IMR-90 (cell line): ENCODE data around the gene PTPRN2.

ENCODE experiments used
- BHLHE40 ChIP-seq: fragments of 150-350 bp; IDR thresholded peaks from 2 replicates; pipeline ENCODE4 v1.6.1; 2016; ENCODE audit warnings: mild to moderate bottlenecking, low read depth, low read length
- CEBPB ChIP-seq: IDR thresholded peaks from 2 replicates; pipeline ENCODE4 v1.6.1; 2012; ENCODE audit warnings: low read depth, low read length, improper control_type of control experiment
- FOS ChIP-seq: fragments of 150-350 bp; IDR thresholded peaks from 2 replicates; pipeline ENCODE4 v1.6.1; 2016; ENCODE audit warnings: low read depth, low read length
- MAFK ChIP-seq: IDR thresholded peaks from 2 replicates; pipeline ENCODE4 v1.6.1; 2012; ENCODE audit warnings: low read depth, low read length, improper control_type of control experiment
- MAZ ChIP-seq: IDR thresholded peaks from 2 replicates; pipeline ENCODE4 v1.6.1; 2012; ENCODE audit warnings: low read depth, mild to moderate bottlenecking, low read length, improper control_type of control experiment, moderate library complexity, borderline replicate concordance
- MXI1 ChIP-seq: IDR thresholded peaks from 2 replicates; pipeline ENCODE4 v1.6.1; 2012; ENCODE audit warnings: low read depth, mild to moderate bottlenecking, low read length, moderate library complexity, borderline replicate concordance
- POLR2A ChIP-seq: IDR thresholded peaks from 2 replicates; pipeline ENCODE4 v1.6.1; 2012; ENCODE audit warnings: mild to moderate bottlenecking, low read depth, low read length
- RAD21 ChIP-seq: IDR thresholded peaks from 2 replicates; pipeline ENCODE4 v1.6.1; 2012; ENCODE audit warnings: low read length, improper control_type of control experiment
- RCOR1 ChIP-seq: IDR thresholded peaks from 2 replicates; pipeline ENCODE4 v1.6.1; 2012; ENCODE audit warnings: mild to moderate bottlenecking, low read length, improper control_type of control experiment; ENCODE audit not compliant: insufficient replicate concordance
- RFX5 ChIP-seq: IDR thresholded peaks from 2 replicates; pipeline ENCODE4 v1.8.0; 2012; ENCODE audit warnings: low read depth, mild to moderate bottlenecking, low read length, moderate library complexity
- SMC3 ChIP-seq: fragments of 150-350 bp; IDR thresholded peaks from 2 replicates; pipeline ENCODE4 v1.6.1; 2016; ENCODE audit warnings: low read depth, mild to moderate bottlenecking, antibody characterized with exemption, low read length, moderate library complexity
- TF ChIP-seq, protein P1 (sequence below): conservative IDR thresholded peaks from 2 replicates; pipeline ENCODE4 v1.5.1; 2012; ENCODE audit warnings: mild to moderate bottlenecking, low read depth, low read length, improper control_type of control experiment
- TF ChIP-seq, protein P2 (sequence below): fragments of 150-350 bp; IDR thresholded peaks from 2 replicates; pipeline ENCODE4 v1.6.1; 2017; ENCODE audit warnings: mild to moderate bottlenecking, antibody characterized with exemption, low read length, low read depth

DNA sequence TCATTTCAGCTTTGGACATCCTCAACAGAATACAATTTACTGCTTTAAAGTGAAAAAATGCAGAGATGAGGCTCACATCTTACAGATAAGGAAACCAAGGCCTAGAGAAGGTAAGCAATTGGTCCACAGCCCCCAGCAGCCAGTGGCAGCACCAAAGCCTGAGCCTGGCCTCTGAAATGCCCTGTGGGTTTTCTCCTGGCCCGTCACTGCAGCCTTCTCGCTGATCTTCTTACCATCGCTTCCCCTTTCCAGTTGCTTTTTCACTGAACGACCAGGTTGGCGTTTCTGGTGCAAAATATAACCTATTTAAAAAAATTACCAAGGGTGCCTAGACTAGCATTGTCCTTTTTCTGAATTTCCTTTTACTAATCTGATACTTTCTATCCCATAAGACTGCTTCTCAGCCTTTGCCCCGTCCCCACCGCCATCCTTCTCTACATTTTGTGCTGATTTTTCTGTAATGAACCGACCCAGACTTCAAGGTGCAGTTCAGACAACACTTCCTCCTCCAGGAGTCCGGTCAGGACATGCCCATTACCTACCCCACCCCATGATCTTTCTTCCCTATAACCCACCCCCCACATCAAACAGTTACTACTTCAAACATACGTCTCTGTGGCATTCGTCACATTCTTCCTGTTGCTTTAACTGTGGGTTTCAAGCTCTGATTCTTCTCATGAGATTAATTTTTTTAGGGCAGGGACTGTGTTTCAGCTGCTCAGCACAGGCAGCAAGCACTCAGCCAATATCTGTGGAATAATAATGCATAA is 961.5 kb downstream of the PTPRN2 start:
- TF ChIP-seq MAZ (no peak), BHLHE40 (no peak), FOS (no peak), SMC3 (no peak), POLR2A (no peak), MAFK (no peak), MXI1 (no peak), RAD21 (no peak), RFX5 (no peak), RCOR1 (no peak), CEBPB (no peak)
- TF ChIP-seq, protein P1, sequence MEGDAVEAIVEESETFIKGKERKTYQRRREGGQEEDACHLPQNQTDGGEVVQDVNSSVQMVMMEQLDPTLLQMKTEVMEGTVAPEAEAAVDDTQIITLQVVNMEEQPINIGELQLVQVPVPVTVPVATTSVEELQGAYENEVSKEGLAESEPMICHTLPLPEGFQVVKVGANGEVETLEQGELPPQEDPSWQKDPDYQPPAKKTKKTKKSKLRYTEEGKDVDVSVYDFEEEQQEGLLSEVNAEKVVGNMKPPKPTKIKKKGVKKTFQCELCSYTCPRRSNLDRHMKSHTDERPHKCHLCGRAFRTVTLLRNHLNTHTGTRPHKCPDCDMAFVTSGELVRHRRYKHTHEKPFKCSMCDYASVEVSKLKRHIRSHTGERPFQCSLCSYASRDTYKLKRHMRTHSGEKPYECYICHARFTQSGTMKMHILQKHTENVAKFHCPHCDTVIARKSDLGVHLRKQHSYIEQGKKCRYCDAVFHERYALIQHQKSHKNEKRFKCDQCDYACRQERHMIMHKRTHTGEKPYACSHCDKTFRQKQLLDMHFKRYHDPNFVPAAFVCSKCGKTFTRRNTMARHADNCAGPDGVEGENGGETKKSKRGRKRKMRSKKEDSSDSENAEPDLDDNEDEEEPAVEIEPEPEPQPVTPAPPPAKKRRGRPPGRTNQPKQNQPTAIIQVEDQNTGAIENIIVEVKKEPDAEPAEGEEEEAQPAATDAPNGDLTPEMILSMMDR = no peak
- TF ChIP-seq, protein P2, sequence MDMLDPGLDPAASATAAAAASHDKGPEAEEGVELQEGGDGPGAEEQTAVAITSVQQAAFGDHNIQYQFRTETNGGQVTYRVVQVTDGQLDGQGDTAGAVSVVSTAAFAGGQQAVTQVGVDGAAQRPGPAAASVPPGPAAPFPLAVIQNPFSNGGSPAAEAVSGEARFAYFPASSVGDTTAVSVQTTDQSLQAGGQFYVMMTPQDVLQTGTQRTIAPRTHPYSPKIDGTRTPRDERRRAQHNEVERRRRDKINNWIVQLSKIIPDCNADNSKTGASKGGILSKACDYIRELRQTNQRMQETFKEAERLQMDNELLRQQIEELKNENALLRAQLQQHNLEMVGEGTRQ = no peak
